Suprapubic skin (tissue), 4 donors: ENCODE measurements around the gene KCNK13. TPM values are rescaled to one million over a fixed set of nuclear protein-coding genes. Genes with fewer than 3 reads are reported as not detected.

Experiments
- total RNA-seq, 4 donors: library from RNA; depleted of rRNA; stranded (reverse); fragments of >200 nt; gene quantifications; one replicate each; pipeline ENCODE4 v1.1.0, GENCODE V29; 2016

The KCNK13 gene
- total RNA-seq, 4 donors from 2014 or later: 0.48 TPM; not detected in 3

Other genes with a start within 250 kb of the KCNK13 start
- 1 to 10 TPM; 3.2 to 5.1 (median 3.7) TPM for gene EFCAB11, start 107.3 kb upstream of the KCNK13 start, total RNA-seq
- 10 to 100 TPM; 10.8 to 25.8 (median 18.1) TPM for gene TDP1, start 106.1 kb upstream of the KCNK13 start, total RNA-seq
- 100 to 1,000 TPM in 2 of 4 donors, 10 to 100 TPM in 2; 48.9 to 120 (median 86.0) TPM for gene PSMC1, start 194.6 kb downstream of the KCNK13 start, total RNA-seq